GM19468 (cell line): ENCODE results near the gene SCLT1.
"Not testable (repeated sequence)": the region's sequence is repeated elsewhere in the genome, so short reads cannot be mapped to it uniquely, and the experiment has no call there.

Source experiments
- ATAC-seq: cut with Tn5 transposase; IDR thresholded peaks from one replicate; pipeline ENCODE4 v1.9.1; 2021; ENCODE audit warnings: mild to moderate bottlenecking, moderate library complexity, moderate number of reproducible peaks; ENCODE audit not compliant: unreplicated experiment; ENCODE audit errors: extremely low read depth

SCLT1 gene

DNA sequence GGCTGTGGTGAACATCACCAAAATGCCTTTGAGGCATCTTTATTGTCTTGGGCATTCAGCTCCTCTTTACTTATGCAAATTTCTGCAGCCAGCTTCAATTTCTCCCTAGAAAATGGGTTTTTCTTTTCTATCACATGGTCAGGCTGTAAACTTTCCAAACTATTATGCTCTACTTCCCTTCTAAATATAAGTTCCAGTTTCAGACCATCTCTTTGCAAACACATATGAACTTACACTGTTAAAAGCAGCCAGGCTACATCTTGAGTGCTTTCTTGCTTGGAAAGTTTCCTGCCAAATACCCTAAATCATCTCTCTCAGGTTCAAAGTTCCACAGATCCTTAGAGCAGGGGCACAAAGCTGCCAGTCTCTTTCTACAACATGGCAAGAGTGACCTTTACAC lies 13.2 kb downstream of the SCLT1 start:
- ATAC-seq = no peak

DNA sequence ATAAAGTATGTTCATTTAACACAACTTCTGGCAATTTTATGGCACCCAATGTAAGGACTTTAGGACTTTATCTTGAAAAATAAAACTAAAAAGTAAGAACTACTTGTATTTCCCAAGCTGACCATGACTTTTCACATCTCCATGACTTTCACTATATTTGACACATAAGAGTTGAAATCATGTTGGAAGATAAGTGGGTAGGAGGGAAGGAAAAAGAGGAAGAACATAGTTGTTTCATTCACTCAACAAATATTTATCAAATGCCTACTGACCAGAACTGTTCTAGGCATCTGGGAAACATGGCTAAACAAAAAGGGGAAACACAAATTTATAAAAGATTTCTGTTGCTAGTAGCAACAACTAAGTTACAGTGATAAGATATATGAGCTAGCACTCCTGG lies 16.0 kb downstream of the SCLT1 start:
- ATAC-seq = no peak

DNA sequence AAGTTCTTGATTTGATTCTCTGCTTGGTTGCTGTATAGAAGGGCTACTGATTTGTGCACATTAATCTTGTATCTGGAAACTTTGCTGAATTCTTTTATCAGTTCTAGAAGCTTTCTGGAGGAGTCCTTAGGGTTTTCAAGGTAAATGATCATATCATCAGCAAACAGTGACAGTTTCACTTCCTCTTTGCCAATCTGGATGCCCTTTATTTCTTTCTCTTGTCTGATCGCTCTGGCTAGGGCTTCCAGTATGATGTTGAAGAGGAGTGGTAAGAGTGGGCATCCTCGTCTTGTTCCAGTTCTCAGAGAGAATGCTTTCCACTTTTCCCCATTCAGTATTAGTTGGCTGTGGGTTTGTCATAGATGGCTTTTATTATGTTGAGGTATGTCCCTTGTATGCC lies 23.8 kb downstream of the SCLT1 start:
- ATAC-seq = not testable (repeated sequence)

DNA sequence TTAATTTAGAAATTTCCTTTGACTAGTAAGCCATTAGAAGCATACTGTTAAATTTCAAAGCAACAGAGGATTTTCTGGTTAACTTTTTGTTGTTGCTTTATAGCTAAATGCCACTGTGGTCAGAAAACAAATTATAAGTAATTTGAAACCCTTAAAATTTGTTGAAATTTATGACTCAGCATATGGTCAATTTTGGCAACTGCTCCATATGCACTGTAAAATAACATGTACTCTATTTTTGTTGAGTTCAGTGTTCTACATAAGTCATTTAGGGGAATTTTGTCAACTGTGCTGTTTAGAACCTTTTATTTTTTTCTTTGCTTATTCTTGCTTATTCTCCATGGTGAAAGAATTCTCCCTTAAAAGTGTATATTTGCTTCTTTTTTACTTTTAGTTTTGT lies 28.6 kb downstream of the SCLT1 start:
- ATAC-seq = no peak

DNA sequence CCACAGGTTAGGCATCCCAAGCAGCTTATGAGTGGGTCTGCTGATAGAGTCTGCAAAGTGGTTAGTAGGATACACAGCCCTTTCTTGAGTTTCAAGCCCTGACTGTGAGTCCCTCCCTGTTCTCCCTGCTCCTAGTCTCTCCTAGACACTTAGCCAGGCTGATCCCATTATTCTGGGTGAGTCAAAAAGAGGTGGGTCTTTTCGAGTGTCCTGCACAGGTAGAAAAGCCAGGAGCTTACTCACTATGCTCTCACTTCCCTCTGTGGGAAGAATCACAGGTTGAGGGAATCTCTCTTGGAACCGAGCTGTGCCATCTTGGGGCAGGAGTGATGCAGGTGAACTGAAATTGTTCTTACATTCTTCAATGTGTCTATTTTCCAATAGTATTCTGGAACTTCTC lies 29.7 kb downstream of the SCLT1 start:
- no peak for ATAC-seq

DNA sequence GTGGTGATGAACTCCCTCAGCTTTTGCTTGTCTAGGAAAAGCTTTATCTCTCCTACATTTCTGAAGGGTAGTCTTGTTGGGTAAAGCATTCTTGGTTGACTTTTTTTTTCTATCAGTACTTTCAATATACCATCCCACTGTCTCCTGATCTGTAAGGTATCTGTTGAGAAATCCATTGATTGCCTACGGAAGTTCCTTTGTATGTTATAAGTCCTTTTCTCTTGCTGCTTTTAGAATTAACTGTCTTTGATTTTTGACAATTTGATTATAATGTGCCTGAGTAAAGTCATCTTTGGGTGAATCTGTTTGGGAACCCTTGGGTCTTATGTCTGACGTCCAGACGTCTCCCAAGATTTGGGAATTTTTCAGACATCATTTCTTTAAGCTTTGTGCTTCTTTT lies 30.8 kb downstream of the SCLT1 start:
- ATAC-seq = no peak

DNA sequence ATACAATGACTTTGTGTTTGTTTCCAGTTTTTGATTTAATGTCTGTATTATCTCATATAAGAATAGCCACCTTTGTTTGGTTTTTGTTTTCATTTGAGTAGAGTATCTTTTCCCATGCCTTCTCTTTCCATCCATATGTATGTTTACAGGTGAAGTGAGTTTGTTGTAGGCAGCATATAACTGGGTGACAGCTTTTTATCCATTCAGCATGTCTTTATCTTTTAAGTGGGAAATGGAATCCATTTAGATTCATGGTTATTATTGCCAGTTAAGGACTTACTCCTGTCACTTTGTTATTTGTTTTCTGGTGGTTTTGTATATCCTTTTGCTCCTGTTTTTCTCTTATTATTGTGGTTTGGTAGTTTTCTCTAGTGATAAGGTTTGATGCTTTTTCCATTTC lies 34.3 kb downstream of the SCLT1 start:
- ATAC-seq = no peak

DNA sequence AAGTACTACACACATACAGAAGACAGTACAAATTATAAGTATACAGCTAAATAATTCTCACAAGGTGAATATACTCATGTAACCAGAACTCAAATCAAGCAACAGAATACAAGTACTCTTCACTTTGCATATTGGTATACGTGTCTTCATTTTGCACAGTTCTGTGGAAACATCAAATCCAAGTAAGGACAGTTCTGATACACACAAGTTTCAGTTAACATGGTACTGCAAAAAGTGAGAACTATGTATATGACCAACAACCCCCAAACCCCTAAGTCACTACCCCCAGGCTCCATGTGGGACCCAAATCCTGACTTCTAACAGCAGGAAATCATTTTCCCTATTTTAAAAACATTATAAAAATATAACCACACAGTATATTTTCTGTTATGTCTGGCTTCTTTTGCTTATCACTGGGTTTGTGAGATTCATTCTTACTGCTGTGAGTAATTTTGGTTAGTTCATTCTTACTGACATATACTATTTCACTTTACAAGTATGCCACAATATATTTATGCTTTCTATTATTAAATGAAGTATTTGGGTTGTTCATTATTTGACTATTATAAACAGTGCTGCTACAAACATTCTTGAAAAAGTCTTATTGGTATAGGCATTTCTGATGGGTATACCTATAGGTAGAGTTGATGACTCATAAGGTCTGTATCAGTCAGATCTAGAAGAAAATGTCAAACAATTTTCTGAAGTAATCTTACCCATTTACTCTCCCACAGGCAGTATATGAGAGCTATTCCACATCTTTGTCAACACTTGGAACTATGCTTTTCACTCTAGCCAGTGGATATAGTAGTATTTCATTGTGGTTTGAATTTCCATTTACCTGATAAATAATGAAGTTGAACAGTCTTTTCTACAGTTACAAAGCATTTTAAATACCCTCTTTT lies 47.0 kb downstream of the SCLT1 start:
- no peak for ATAC-seq

DNA sequence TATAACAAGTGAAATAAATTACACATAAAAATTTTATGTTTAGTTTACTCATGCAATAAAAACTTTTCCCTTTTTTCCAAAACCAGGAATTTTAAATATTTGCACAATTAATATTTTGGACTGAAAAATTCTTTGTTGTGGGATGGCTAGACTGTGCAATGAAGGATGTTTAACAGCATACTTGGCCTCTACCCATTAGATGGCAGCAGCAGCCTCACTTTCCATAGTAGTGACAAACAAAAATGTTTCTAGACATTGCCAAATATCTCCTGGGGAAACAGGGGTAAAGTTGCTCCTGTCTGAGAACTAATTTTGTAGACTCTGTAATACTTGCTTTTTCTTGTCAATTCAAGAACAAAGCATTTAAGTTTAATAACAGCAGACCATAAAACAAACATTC lies 49.8 kb downstream of the SCLT1 start:
- no peak for ATAC-seq

DNA sequence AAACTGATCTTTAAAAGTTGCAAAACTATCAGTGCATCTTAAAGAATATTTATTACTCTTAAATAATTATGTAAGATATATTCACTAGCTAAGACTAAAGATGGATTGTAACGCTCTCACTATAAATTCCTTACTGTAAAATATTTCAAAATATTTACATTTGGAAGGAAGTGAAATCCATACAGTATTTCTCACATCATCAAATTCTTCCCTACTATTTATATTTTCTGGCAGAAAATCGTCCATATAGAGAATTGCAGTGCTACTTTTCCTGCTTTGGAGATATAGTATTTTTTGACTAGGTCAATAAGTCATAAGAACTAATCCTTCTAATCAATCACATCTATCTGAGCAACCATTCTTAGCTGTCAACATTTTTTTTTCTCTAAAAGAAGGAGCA lies 52.9 kb downstream of the SCLT1 start:
- ATAC-seq = no peak

DNA sequence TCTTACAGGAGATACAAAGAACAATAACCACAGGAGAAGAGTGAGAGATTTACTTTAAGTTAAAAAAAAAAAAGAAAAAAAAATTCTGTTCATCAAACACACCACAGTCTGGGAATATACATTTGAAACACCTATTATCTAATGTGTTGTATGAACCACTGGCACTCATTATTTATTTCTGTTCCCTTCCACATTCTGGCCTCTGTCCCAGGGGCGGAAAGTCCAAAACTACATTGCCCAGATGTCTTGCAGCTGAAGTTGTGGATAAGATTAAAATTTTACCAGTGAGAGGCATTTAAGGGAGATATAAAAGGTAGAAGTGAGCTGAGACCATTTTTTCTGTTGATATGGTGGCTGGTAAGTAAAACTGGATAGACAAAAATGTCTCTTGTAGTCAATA lies 56.2 kb downstream of the SCLT1 start:
- no peak for ATAC-seq

DNA sequence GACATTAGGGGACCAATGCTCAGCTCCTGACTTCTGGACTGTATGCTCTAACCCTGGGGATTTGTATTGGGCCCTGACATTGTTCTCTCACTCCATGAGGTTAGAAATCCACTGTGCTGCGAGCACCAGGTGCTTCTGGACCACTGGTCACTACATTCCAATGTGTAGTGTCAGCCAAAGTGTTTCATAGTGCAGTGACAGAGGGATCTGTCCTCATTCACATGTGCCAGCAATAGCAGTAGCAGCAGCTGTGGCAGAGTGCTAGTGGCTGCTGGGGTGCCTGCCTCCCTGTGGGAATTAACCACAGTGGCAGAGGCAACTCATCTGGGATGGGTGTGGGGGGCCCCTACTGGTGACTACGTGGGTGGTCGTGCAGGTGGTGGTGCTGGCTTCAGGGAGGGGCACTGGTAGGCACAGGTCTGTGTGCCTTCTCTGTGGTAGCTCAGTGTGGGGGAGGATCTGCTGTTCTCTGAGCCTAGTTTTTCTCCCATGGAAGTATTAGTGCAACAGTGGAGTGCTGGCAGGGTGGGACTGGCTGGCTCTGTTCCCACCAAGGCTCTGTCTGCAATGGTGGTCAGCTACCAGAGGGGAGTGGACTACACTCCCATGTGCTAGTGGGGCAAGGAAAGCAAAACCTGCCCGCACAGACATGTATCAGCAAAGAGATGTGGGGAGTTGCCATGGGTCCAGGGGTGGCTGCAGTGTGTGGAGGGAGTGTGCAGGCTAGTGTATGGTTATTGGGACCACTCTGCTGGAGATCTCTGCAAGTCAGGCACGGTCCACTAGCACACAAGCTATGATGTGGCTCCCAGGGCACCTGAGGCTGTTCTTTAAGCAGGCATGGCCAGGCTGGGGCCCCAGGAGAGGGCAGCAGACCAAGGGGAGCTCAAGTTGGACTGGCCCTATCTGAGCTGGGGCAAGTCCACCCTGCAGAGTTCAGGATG lies 78.5 kb downstream of the SCLT1 start:
- no peak for ATAC-seq

DNA sequence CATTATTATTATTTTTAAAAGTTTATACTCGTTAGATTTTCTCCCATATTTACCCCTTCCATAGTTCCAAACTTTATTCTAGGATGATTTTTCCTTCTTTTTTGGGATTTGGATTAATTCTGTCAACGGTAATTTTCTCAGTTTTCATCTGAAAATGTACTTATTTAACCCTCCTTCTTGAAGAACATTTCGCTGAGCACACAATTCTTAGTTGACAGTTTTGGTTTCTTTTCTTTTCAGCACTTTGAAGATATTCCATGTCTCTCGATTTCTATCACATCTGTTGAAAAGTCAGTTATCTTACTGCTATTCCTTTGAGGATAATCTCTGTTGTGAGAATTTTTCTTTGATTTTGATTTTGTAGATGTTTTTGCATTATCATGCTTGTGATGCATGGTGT lies 85.2 kb downstream of the SCLT1 start:
- ATAC-seq = no peak

DNA sequence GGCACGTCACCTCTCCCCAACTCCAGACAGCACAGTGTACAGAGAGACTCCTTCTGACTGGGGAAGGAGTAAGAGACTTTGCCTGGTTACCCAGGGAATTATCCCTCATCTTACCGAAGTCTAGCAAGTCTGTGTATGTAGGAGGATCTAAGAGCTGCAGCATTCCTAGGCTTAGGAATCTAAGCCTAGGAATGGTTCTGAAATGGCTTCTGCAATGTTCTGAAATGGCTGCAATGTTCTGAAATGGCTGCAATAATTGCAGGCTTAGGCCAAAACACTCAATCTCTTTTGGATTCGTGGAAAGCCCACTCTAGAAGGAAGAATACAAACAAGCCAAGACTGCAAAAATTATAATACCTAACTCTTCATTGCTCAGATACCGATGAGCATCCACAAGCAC lies 106.4 kb downstream of the SCLT1 start:
- no peak for ATAC-seq

DNA sequence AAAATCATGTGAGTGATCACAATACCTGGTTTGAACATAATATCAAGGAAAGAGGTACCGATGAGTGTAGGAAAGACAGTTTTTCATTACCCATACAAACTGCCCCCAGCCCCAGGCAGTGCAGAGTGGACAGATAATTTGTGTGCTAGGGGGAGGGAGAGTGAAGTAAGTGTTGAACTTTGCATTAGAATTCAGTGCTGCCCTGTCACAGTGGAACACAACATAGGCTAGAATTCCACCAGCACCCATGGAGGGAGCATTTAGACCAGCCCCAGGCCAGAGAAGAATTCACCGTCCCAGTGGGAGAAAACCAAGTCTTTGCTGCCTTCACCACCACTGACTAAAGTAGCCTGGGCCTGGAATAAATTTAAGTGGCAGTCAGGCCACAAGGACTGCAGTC lies 107.3 kb downstream of the SCLT1 start:
- ATAC-seq = no peak

DNA sequence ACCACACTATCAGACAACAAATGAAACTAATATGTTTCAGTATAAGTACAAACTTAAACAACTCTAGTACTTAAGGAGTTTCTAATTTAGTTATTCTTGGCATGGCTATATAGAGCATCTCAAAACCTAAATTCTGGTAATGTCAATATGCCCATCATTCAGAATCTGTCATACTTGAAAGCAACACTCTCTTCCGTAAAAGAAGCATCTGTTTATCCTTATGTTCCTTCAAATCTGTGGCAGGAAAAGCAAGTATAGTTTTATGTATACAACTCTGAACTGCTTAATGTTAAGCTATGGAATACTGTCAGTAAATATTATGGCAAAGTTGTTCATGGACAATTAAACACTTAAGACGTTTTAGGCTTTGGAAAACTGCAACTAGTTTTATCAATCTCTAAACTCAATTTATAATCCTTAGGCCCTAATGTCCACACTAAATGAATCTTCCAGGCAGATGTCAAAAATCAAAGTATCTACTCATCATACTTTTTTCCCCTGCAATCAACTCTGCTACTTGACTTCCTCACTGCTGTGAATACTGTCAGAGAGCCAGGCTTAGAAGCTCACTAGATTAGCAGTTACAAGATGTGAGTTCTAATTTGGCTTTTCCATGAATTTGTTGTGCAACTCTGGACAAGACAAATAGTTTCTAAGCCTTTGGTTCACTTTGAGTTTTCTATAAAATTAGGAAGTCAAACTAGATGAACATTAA lies 109.4 kb downstream of the SCLT1 start:
- no peak for ATAC-seq

DNA sequence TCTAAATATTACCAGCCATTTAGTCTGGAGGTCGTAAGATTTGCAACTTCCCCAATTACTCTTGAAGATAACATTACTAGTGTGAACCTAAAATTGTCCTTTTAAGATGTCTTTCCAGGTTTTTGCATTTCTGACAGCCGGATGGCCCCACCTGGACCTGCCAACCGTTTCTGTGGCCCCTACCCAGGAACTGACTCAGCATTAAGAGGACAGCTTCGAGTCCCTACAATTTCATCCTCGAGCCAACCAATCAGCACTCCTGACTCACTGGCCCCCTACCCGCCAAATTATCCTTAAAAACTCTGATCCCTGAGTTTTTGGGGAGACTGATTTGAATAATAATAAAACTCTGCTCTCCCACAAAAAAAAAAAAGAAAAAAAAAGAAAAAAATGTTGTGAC lies 112.0 kb downstream of the SCLT1 start:
- no peak for ATAC-seq

DNA sequence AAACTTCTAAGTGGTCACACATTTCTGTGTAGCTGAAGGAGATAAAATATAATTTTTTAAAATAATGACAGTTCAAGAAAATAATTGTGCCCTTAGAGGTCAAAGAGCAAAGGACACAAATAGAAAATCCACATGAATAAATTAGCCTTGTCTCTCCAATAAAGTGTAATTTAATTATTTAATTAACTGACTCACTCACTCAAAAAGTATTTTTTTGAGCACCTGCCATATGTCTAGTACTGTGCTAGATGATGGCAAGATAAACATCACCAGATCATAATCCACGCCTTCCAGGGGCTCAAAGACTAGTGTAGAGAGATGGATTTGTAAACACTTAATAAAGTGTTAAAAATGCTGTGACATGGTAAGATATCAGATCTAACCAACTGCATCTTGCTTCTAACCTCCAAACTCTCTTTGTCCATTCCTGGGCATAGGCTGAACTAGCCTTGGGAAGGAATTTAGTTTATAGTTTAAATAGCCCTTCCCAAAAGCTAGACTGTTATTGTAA lies 112.5 kb downstream of the SCLT1 start:
- no peak for ATAC-seq

DNA sequence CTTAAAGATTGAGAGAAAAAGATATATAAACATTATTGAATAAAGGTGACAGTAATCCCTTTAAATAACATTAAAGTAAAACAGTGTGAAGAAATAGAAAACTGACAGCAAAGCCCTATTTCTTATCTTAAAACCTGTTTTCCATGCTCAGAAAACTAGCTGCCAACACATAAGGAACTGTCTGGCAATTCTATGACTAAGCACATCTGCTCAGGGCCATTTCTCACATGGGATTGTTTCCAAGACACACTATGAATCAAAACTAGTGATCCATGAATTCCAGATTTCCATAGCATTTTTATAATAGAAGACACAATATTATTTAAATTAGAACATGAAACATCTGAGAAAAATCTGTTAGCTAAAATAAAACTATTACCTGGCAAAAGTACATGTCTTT lies 113.4 kb downstream of the SCLT1 start:
- no peak for ATAC-seq

DNA sequence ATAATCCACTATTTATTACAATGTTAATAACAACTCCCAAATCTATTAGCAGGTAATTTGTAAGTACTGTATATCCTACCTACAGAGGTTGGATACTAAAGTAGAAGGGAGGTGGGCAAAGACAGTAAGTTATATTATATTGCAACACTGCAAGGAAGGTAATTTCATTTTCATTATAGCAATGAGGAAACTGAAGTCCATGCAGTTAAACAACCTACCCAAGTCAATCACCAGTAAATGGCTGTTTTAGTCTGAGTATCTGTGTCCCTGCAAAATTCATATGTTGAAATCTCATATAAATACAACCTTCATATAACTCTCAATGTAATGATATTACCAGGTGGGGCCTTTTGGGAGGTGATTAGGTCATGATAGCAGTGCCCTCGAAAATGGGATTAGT lies 114.4 kb downstream of the SCLT1 start:
- ATAC-seq = no peak
